SIG-M5 treated with dmso at 0.1 percent for 504 hours (cell line): ENCODE measurements around the gene FARP1.

Source experiments
- DNase-seq: peaks from one replicate; lab custom pipeline; 2025; ENCODE audit not compliant: unreplicated experiment; lab: John Stamatoyannopoulos, UW

The FARP1 gene

GRCh38 chr13:98439126-98439828 is 296.4 kb downstream of the FARP1 start:
- no peak for DNase-seq

- DNase-seq: no peak
Measured at GRCh38 chr13:98439896-98440295, 297.0 kb downstream of the FARP1 start.

DNA sequence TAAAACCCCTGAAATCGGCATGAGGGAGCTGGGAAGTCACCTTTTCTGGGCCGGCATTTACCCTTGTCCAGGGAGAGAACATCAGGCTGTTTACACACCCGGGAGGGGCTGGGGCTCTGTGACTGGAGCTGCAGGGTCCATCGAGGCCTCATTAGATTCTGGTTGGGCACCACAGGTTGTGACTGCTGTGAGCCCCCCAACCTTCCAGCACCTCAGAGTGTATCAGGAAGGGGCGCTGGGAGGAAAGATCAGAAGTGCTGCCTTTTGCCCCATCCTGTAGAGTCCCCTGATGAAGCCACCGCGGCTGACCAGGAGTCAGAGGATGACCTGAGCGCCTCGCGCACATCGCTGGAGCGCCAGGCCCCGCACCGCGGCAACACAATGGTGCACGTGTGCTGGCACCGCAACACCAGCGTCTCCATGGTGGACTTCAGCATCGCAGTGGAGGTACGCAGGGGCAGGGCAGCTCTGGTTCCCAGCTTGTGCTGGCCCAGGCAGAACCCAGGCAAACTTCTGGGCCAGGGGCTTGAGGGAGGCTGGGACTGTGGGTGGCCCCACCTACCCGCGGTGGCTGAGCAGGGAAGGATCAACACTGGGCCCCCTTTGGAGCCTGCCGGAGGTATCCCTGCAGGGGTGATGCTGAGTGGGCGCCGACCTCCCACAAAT is 297.6 kb downstream of the FARP1 start:
- DNase-seq: no peak

GRCh38 chr13:98441056-98441676 is 298.3 kb downstream of the FARP1 start:
- no peak for DNase-seq

DNA sequence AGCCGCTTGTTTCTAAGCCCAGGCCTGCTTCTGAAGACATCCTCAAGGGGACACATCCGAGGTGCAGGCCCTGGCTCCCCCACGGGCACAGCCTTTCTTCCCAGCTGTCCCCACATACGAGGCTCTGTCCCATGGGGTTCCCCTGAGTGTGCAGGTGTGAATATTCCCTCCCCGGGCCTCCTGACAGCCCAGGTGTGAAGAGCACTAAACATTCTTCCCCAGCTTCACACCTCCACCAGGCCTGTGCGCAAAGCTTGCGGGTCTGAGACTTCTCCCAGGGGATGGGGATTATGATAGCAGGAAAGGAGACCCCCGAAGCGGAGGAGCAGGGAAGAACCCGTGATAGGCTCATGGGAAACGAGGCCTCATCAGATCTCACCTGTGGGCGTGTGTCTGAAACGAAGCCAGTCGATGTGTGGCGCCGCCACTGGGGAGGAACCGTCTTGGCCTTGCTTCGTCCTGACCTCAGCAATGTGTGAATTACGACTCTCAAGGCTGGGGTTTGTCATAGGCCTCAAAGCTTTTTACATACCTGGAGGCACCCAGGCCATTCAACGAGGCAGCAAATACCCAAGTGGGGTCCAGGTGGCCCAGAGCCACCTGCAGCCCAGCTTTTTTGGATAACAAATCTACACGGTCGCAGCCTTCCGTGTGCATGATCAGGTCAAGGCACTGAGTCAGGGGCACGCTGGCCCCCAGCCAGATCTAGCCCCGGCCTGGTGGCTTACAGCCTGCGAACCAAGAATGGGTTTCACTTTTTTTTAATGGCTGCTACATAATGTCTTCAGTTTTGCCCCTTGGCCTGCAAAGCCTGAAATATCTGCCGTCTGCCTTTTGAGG is 299.7 kb downstream of the FARP1 start:
- DNase-seq: no peak

GRCh38 chr13:98443329-98443728 is 300.4 kb downstream of the FARP1 start:
- DNase-seq: no peak

GRCh38 chr13:98443800-98444325 is 301.0 kb downstream of the FARP1 start:
- DNase-seq: no peak

DNA sequence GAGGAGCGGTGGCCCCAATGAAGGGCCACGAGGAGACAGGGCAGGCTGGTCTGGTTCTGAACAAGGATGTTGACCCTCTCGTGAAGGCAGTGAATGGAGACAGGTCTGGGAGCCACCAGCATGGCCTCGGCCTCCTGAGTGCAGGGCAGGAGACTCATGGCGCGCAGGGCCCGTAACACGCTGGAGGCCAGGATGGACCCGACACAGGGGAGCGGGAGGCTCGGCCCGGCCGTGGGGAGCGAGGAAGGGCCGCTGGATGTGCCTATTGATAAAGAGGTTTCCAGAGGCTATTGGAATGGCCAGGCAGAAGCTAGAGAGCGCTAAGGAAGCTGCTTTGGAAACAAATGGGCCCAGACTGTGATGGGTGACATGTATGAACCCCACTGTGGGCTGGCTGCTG is 301.5 kb downstream of the FARP1 start:
- DNase-seq: no peak

GRCh38 chr13:98445340-98446233 is 302.7 kb downstream of the FARP1 start:
- peak; percentile 63 for DNase-seq

DNA sequence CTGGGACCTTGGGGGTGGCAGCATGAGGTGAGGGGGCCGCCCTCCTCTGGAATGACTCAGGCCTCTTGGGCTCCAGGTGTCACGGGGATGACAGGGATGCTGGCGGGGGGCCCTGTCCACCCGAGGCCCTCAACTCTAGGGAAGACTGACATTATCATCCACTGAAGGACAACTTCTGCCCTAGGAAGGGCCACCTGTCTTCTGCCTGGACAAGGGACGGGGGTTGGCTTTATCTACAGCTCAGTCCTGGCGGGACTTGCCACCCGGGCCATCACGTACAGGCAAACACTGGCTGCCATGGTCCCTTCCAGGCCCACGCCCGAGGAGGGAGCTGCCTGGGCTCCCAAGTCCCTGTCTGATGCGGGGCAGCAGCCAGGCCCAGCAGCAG is 303.3 kb downstream of the FARP1 start:
- no peak for DNase-seq

GRCh38 chr13:98447130-98447529 is 304.2 kb downstream of the FARP1 start:
- DNase-seq: no peak

- DNase-seq: no peak
Measured at GRCh38 chr13:98447881-98448641, 305.2 kb downstream of the FARP1 start.

- DNase-seq: no peak
Measured at GRCh38 chr13:98448642-98448928, 305.7 kb downstream of the FARP1 start.

DNA sequence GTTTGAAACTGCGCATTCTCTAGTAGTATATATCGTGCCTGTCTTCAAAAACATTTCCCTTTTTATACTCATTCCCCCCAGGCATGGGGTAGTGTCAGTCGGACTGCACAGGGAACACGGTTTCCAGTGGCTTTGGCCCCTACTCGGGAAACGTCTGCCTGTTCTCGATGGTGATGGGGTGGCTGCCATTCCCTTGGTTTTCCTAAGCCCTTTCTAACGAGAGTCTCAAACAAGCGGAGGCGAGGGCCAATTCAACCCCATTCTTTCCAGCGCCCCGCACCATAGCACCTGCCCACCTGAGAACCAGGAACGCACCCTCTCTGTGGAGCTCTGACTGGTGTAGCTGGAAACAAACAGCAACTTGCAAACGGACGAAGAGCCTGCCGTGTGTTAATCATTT is 306.4 kb downstream of the FARP1 start:
- DNase-seq: no peak

GRCh38 chr13:98450026-98450425 is 307.1 kb downstream of the FARP1 start:
- no peak for DNase-seq

DNA sequence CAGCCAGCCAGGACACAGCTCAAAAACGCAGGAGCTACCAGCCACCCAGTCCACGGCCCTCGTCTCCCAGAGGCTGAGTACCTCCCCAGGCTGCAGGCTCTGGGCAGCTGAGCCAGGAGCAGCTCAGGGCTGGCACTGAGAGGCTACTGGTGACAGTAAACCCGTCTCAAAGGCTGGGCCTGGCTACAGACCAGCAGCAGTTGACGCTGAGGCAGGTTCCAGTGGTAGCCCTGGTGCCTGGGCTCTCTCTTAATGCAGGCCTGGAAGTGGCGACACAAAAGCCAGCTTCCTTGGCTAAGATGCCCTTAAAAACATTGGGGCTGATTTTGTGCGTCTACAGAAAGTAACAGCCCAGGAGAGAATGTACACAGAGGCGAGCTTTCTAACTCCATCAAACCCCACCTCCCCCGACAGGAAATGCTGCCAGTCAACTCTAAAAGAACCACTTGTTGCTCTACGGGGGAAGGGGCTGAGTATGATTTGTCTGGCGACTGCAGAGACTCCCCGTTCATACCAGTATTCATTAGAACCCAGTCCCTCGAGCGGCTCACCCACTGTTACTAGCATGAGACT is 307.7 kb downstream of the FARP1 start:
- DNase-seq: no peak

DNA sequence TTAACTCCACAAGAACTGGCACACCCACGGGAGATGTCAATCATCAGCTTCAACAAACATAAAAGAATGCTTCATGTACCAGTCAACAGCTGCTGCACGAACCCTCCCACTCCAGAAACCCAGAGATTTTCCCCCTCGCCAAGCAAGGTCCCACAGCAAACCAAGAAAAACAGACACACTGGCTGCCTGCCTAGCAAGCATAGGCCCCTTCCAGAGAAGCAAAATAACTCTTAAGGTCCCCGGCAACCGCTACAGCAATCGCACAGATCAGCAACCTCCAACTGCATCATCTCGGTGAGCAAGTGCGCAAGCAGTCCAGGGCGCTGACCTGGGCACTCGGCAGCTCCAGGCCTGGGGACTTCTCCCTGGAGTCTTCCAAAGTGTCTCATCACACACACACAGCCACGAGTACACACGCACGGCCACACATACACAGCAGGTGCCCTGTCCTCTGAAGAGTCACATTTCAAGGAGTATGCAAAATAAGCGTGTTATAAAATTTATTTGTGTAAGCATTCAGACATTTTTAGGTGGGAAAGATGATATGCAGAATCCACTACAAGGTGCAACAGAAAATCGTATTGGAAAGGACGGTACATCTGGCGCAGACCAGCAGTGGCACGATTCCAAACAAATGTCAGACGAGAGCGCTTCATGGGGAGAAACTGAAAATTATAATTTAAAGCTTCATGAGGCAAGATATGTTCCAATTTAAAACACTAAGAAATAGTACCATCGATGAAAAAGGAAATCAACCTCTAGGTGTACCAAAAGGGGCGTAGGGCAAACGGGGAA is 309.0 kb downstream of the FARP1 start:
- no peak for DNase-seq
